Transverse colon (tissue), 4 donors: ENCODE data around the gene MOCS2.

Experiments
- CTCF ChIP-seq, 5 experiments: fragments of 200-600 bp in 3 of 5; fragments of 450-650 bp in 2 of 5; sonication (generic) in 3 of 5; IDR thresholded peaks; 1 replicate in 2 of 5; 2 replicates in 3 of 5; pipeline ENCODE4 v1.5.1; 2016 to 2017; ENCODE audit warnings: antibody characterized with exemption in 5 of 5, inconsistent platforms in 3 of 5, mild to moderate bottlenecking in 2 of 5, moderate library complexity in 1 of 5
- POLR2A ChIP-seq: fragments of 450-650 bp; IDR thresholded peaks from one replicate; pipeline ENCODE4 v1.6.1; 2016; ENCODE audit warnings: antibody characterized with exemption, mild to moderate bottlenecking, moderate library complexity
- POLR2AphosphoS5 ChIP-seq, 3 donors: sonication (generic); formaldehyde crosslinking; IDR thresholded peaks; one replicate each; pipeline ENCODE4 v1.6.1; 2016; ENCODE audit warnings: antibody characterized with exemption in 3 of 3

- TF ChIP-seq CTCF (IDR thresholded peaks at IDR 0.05) (no peak), POLR2A (no peak), POLR2AphosphoS5 (IDR thresholded peaks at IDR 0.05) (no peak)
Observed at GRCh38 chr5:53110156-53110555, 599 bp upstream of the MOCS2 start.
